SK-N-MC (cell line): ENCODE results near the gene CLASRP.

ENCODE experiments used
- DNase-seq: peaks from one replicate; pipeline ENCODE4 v3.0.0-alpha.2; 2011; ENCODE audit warnings: low read depth, low spot score
- H3K27ac ChIP-seq: fragments of 200-600 bp; sonication (generic); 2 replicates; pipeline ENCODE4 v1.5.1; 2016; ENCODE audit warnings: mixed run types
- H3K36me3 ChIP-seq: fragments of 200-600 bp; sonication (generic); 2 replicates; pipeline ENCODE4 v1.6.1; 2017; ENCODE audit warnings: antibody characterized with exemption, low read length, mixed read lengths; ENCODE audit not compliant: insufficient read depth
- H3K4me3 ChIP-seq: fragments of 200-600 bp; sonication (generic); 2 replicates; pipeline ENCODE4 v1.5.1; 2016
- H3K9ac ChIP-seq: fragments of 200-600 bp; sonication (generic); 2 replicates; pipeline ENCODE4 v1.8.0; 2017; ENCODE audit warnings: mixed run types, mixed read lengths; ENCODE audit not compliant: insufficient read length
- H3K9me3 ChIP-seq: fragments of 200-600 bp; sonication (generic); 2 replicates; pipeline ENCODE4 v1.6.1; 2017; ENCODE audit warnings: low read depth, mild to moderate bottlenecking, antibody characterized with exemption, low read length, moderate library complexity, mixed read lengths
- EZH2 ChIP-seq: fragments of 200-600 bp; sonication (generic); IDR thresholded peaks from one replicate; pipeline ENCODE4 v1.6.1; 2017; ENCODE audit warnings: antibody characterized with exemption
- FOXP2 ChIP-seq: optimal IDR thresholded peaks from 2 replicates; pipeline ENCODE3; 2011; ENCODE audit warnings: mild to moderate bottlenecking, moderate library complexity; ENCODE audit not compliant: insufficient read depth; ENCODE audit errors: extremely low read length, control extremely low read depth
- POLR2AphosphoS5 ChIP-seq: IDR thresholded peaks from 2 replicates; pipeline ENCODE4 v1.6.1; 2012; ENCODE audit warnings: mild to moderate bottlenecking, low read depth, low read length, borderline replicate concordance

CLASRP gene

DNA sequence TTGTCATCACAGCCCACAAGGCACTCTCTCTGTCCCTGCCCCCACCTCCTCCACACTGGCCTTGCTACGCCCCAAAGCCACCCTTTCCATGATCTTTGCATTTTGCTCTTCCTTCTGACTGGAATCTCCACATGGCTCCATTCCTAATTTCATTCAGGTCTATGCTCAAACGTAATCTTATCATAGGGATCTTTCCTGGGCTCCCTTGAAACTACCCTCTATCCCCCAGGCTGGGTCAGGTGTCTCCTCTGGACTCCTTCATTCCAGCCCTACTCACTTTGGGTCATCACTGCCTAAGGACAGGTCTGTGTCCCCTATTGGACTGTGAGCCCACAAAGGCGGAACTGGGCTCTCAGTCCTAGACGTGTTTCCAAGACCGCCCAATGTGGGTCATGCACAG lies 43.3 kb downstream of the CLASRP start:
- Histone ChIP-seq H3K9me3 (no peaks in the 10 kb centered on the region), H3K27ac (no peak overlapping the region), H3K4me3 (no peak overlapping the region), H3K36me3 (peaks cover 23% of the 10 kb centered on the region; the same call in 1 of the 2 replicates), H3K9ac (no peak overlapping the region)
- no peak for DNase-seq
- TF ChIP-seq POLR2AphosphoS5 (no peak), EZH2 (no peak), FOXP2 (no peak)

DNA sequence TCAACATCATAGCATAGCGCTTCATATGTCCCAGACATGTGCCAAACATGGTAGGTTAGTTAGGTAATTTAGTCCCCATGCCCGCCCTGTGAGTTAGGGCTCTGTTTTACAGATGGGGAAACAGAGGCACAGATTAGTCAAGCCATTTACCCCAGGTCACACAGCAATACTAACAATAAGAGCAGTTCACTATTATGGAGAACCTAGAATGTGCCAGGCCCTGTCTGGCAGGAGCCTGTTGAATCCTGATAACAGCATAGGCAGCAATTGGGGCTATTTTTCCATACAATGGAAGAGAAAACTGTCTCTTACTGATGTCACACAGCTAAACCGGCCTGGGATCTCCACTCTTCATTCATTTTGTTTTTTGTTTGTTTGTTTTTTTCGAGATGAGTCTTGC lies 47.6 kb downstream of the CLASRP start:
- TF ChIP-seq FOXP2 (no peak), POLR2AphosphoS5 (no peak), EZH2 (no peak)
- Histone ChIP-seq H3K4me3 (no peak overlapping the region), H3K36me3 (peaks cover 44% of the 10 kb centered on the region), H3K27ac (no peak overlapping the region), H3K9ac (no peak overlapping the region), H3K9me3 (no peaks in the 10 kb centered on the region)
- no peak for DNase-seq

GRCh38 chr19:45087531-45087930 lies 48.7 kb downstream of the CLASRP start:
- Histone ChIP-seq H3K27ac (no peak overlapping the region), H3K9ac (no peak overlapping the region), H3K4me3 (no peak overlapping the region), H3K9me3 (no peaks in the 10 kb centered on the region), H3K36me3 (peaks cover 34% of the 10 kb centered on the region)
- TF ChIP-seq EZH2 (no peak), FOXP2 (no peak), POLR2AphosphoS5 (no peak)
- no peak for DNase-seq

DNA sequence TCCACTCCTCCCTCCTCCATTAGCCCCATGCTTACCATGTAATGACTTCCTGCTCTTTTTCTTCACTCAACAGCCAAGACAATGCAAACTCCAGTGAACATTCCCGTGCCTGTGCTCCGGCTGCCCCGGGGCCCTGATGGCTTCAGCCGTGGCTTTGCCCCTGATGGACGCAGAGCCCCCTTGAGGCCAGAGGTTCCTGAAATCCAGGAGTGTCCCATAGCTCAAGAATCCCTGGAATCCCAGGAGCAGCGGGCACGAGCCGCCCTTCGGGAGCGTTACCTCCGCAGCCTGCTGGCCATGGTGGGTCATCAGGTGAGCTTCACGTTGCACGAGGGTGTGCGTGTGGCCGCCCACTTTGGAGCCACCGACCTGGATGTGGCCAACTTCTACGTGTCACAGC lies 51.2 kb downstream of the CLASRP start:
- TF ChIP-seq FOXP2 (no peak), EZH2 (no peak), POLR2AphosphoS5 (no peak)
- H3K9me3 ChIP-seq = no peaks in the 10 kb centered on the region

GRCh38 chr19:45090606-45091005 lies 51.8 kb downstream of the CLASRP start:
- TF ChIP-seq EZH2 (no peak), FOXP2 (no peak), POLR2AphosphoS5 (no peak)
- Histone ChIP-seq H3K4me3 (no peak overlapping the region), H3K36me3 (peaks cover 29% of the 10 kb centered on the region), H3K9me3 (no peaks in the 10 kb centered on the region), H3K9ac (no peak overlapping the region), H3K27ac (no peak overlapping the region)
- no peak for DNase-seq

More for the DNA sequence above, 51.2 kb downstream of the CLASRP start:
- DNase-seq = no peak
- H3K9ac ChIP-seq = no peak overlapping the region
- no peak overlapping the region for H3K4me3 ChIP-seq
- no peak overlapping the region for H3K27ac ChIP-seq
- H3K36me3 ChIP-seq = peaks cover 29% of the 10 kb centered on the region

GRCh38 chr19:45091031-45091923 lies 52.4 kb downstream of the CLASRP start:
- Histone ChIP-seq H3K36me3 (peaks cover 27% of the 10 kb centered on the region), H3K9ac (peak overlapping the region; percentile 100), H3K4me3 (peak overlapping the region; percentile 91), H3K27ac (peak overlapping the region; percentile 99), H3K9me3 (no peaks in the 10 kb centered on the region)
- TF ChIP-seq FOXP2 = peak; percentile 76
- no peak for TF ChIP-seq EZH2
- TF ChIP-seq POLR2AphosphoS5 = peak; percentile 92
- peak; percentile 95 for DNase-seq

DNA sequence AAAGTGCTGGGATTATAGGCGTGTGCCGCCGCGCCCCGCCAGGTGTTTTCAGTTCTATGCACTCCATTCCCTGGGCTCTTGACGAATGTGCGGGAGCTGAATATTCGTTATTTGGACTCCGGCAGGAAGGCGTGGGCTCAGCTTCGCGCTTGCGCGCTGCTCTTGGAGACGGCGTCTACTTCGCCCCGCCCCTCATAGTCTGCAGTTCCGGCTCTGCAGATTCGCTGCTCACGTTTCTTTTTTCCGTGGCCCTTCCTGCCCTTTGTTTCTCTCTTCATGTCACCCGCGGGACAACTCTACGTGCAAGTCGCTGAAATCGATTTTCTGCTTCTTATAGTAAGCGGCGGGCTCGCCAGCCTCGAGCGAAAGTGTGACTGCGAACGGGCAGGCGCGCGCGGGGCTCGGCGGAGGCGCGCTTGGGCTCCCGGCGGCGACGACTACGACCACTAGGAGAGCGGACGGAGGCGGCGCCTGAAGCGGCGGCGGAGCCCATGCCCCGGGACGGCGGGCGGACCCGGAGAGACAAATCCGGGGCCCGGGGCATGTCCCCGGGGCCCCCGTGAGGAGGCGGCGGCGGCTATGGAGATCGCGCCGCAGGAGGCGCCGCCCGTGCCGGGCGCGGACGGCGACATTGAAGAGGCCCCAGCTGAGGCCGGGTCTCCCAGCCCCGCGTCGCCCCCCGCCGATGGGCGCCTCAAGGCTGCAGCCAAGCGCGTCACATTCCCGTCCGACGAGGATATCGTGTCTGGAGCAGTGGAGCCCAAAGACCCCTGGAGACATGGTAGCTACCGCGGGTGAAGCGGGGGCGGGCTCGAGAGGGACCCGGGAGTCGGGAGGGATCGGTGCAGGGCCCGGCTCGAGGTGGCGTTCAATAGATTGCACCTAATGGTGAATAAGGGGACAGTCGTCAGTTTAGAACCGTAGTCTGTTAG lies 54.2 kb downstream of the CLASRP start, which contains the start of gene PPP1R37:
PPP1R37 (plus strand) TSS at position 433 of the 932 bp plus-strand sequence; CDS start at position 580, 147 bp downstream.
- Histone ChIP-seq H3K27ac (peak within 1 kb of the TSS; percentile 99), H3K9me3 (no peaks in the 10 kb centered on the region), H3K4me3 (peak within 1 kb of the TSS; percentile 91), H3K36me3 (peaks cover 25% of the 10 kb centered on the region), H3K9ac (peak within 1 kb of the TSS; percentile 100)
- no peak for TF ChIP-seq EZH2
- peak; percentile 75 for TF ChIP-seq POLR2AphosphoS5
- TF ChIP-seq FOXP2 = peak; percentile 36
- peak; percentile 93 for DNase-seq

GRCh38 chr19:45094137-45094536 lies 55.3 kb downstream of the CLASRP start:
- Histone ChIP-seq H3K27ac (no peak overlapping the region), H3K4me3 (peak overlapping the region; percentile 91), H3K9ac (peak overlapping the region; percentile 100), H3K9me3 (no peaks in the 10 kb centered on the region), H3K36me3 (peaks cover 18% of the 10 kb centered on the region)
- no peak for DNase-seq
- TF ChIP-seq POLR2AphosphoS5 (no peak), EZH2 (no peak), FOXP2 (no peak)
